ENCODE results near the gene POLRMT.

The POLRMT gene

GRCh38 chr19:579111-579841, 54.1 kb downstream of the POLRMT start:
- DNase-seq (ENCODE audit: low read depth in 2 of 2), result no peak

- DNase-seq (ENCODE audit: low read depth in 2 of 2), result no peak
Measured at GRCh38 chr19:577439-578392, 55.6 kb downstream of the POLRMT start.

GRCh38 chr19:576768-577438, 56.4 kb downstream of the POLRMT start:
- no peak for DNase-seq (ENCODE audit: low read depth in 2 of 2)

GRCh38 chr19:575527-576506, 57.5 kb downstream of the POLRMT start:
- no peak for DNase-seq (ENCODE audit: low read depth in 2 of 2)

GRCh38 chr19:574658-575526, 58.4 kb downstream of the POLRMT start:
- no peak for DNase-seq (ENCODE audit: low read depth in 2 of 2)

GRCh38 chr19:573519-573825, 59.9 kb downstream of the POLRMT start:
- DNase-seq (ENCODE audit: low read depth in 2 of 2), result no peak

GRCh38 chr19:572743-573518, 60.4 kb downstream of the POLRMT start:
- DNase-seq (ENCODE audit: low read depth in 2 of 2), result no peak

GRCh38 chr19:572140-572742, 61.1 kb downstream of the POLRMT start, which contains the start of gene BSG:
Gene BSG, plus strand, starts transcription at chr19:572596. Its CDS starts 39 bp downstream, at chr19:572635.
- peak; percentile 96 to 98 for DNase-seq (ENCODE audit: low read depth in 2 of 2)

- DNase-seq (ENCODE audit: low read depth in 2 of 2), result no peak
Measured at GRCh38 chr19:571566-571974, 61.8 kb downstream of the POLRMT start.

GRCh38 chr19:570937-571565, 62.3 kb downstream of the POLRMT start:
- DNase-seq (ENCODE audit: low read depth in 2 of 2), result no peak

GRCh38 chr19:570251-570686, 63.1 kb downstream of the POLRMT start:
- DNase-seq (ENCODE audit: low read depth in 2 of 2), result no peak

GRCh38 chr19:567296-567900, 65.9 kb downstream of the POLRMT start:
- no peak for DNase-seq (ENCODE audit: low read depth in 2 of 2)
